ENCODE results near the gene YBEY. TPM values are rescaled to one million over a fixed set of nuclear protein-coding genes. Genes with fewer than 3 reads are reported as not detected.

Gene YBEY
- total RNA-seq, 1 donor from 2014 or later, result 13.5 TPM

DNA sequence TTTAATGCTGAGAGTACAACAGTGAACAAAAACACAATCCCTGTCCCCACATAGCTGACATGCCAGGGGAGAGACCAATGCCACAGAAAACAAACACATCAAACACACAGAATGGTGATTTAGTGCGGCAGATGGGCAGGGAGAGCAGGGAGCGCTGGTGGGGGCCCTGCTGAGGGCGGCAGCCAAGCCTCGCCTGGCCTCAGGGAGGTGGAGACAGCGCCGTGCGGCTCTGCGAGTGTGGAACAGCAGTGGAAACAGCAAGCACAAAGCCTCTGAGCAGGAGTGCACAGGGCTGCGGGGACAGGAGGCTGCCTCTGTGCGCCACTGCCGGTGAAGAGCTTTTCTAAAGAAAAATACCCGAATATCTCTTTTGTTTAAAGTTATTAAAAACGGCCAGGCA is 17.8 kb upstream of the YBEY start:
- H3K4me1 ChIP-seq (ENCODE audit: insufficient read depth, low read length), result no peaks in the 10 kb centered on the region
- no peaks in the 10 kb centered on the region for H3K27me3 ChIP-seq (ENCODE audit: insufficient read depth, low read length)
- H3K4me1 Mint-ChIP-seq (ENCODE audit: low read depth, unreplicated experiment), result no peaks in the 10 kb centered on the region
- H3K27ac ChIP-seq (ENCODE audit: low read depth, low read length), result no peak overlapping the region
- no peak overlapping the region for H3K27ac Mint-ChIP-seq (ENCODE audit: unreplicated experiment)
- TF ChIP-seq, protein P1, sequence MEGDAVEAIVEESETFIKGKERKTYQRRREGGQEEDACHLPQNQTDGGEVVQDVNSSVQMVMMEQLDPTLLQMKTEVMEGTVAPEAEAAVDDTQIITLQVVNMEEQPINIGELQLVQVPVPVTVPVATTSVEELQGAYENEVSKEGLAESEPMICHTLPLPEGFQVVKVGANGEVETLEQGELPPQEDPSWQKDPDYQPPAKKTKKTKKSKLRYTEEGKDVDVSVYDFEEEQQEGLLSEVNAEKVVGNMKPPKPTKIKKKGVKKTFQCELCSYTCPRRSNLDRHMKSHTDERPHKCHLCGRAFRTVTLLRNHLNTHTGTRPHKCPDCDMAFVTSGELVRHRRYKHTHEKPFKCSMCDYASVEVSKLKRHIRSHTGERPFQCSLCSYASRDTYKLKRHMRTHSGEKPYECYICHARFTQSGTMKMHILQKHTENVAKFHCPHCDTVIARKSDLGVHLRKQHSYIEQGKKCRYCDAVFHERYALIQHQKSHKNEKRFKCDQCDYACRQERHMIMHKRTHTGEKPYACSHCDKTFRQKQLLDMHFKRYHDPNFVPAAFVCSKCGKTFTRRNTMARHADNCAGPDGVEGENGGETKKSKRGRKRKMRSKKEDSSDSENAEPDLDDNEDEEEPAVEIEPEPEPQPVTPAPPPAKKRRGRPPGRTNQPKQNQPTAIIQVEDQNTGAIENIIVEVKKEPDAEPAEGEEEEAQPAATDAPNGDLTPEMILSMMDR (IDR thresholded peaks at IDR 0.05; ENCODE audit: insufficient read depth, low read depth, low read length), result no peak
- TF ChIP-seq EZH2 (IDR thresholded peaks at IDR 0.05; ENCODE audit: insufficient read depth, low read length), result no peak
- no peaks in the 10 kb centered on the region for H3K79me2 ChIP-seq (ENCODE audit: insufficient read depth, low read length)
- no peak for FAIRE-seq
- H2AFZ ChIP-seq (ENCODE audit: low read depth, low read length), result no peak overlapping the region
- H3K36me3 Mint-ChIP-seq (ENCODE audit: low read depth, unreplicated experiment), result peaks cover 23% of the 10 kb centered on the region
- no peaks in the 10 kb centered on the region for H3K27me3 Mint-ChIP-seq (ENCODE audit: low read depth, unreplicated experiment)
- no peaks in the 10 kb centered on the region for H3K9me3 ChIP-seq (ENCODE audit: insufficient read depth, low read depth, low read length)
- peaks cover 38% of the 10 kb centered on the region for H3K36me3 ChIP-seq (ENCODE audit: insufficient read depth, low read length)
- H3K4me3 ChIP-seq (ENCODE audit: insufficient read depth, low read depth, low read length), result no peak overlapping the region
- DNase-seq (ENCODE audit: low read depth), result no peak
- H4K20me1 ChIP-seq (ENCODE audit: insufficient read depth, low read length), result peaks cover 44% of the 10 kb centered on the region
- H3K9ac ChIP-seq (ENCODE audit: low read length), result no peak overlapping the region
- H3K4me2 ChIP-seq (ENCODE audit: low read length), result no peak overlapping the region
- H3K9me3 Mint-ChIP-seq (ENCODE audit: unreplicated experiment), result no peaks in the 10 kb centered on the region
- H3K4me3 Mint-ChIP-seq (ENCODE audit: unreplicated experiment), result no peak overlapping the region

DNA sequence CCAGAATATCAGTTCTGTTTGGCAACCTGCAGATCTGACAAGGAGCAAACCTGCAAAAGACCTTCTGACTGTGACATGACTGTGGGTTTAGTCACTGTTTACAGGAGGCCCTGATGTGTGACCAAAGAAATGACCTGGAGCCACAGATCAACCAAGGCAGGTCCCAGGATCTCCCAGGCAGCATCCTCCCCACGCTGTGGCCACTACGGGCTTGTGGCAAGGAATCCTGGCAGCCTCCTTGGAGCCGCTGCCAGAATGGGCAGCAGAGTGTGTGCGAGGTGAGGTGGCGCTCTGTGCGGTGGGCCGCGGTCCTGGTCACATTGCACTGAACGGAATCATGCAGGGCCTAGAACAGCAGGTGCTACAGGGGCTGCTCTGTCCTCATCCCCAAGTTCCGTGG is 16.7 kb upstream of the YBEY start:
- H3K36me3 Mint-ChIP-seq (ENCODE audit: low read depth, unreplicated experiment), result peaks cover 20% of the 10 kb centered on the region
- H3K9ac ChIP-seq (ENCODE audit: low read length), result no peak overlapping the region
- H4K20me1 ChIP-seq (ENCODE audit: insufficient read depth, low read length), result peaks cover 42% of the 10 kb centered on the region
- H3K4me2 ChIP-seq (ENCODE audit: low read length), result no peak overlapping the region
- no peaks in the 10 kb centered on the region for H3K27me3 ChIP-seq (ENCODE audit: insufficient read depth, low read length)
- H3K4me3 ChIP-seq (ENCODE audit: insufficient read depth, low read depth, low read length), result no peak overlapping the region
- no peaks in the 10 kb centered on the region for H3K9me3 Mint-ChIP-seq (ENCODE audit: unreplicated experiment)
- TF ChIP-seq, protein P1 (IDR thresholded peaks at IDR 0.05; ENCODE audit: insufficient read depth, low read depth, low read length), result no peak
- TF ChIP-seq EZH2 (IDR thresholded peaks at IDR 0.05; ENCODE audit: insufficient read depth, low read length), result no peak
- no peak for DNase-seq (ENCODE audit: low read depth)
- H3K27ac Mint-ChIP-seq (ENCODE audit: unreplicated experiment), result no peak overlapping the region
- H3K9me3 ChIP-seq (ENCODE audit: insufficient read depth, low read depth, low read length), result no peaks in the 10 kb centered on the region
- no peak overlapping the region for H2AFZ ChIP-seq (ENCODE audit: low read depth, low read length)
- no peak overlapping the region for H3K4me3 Mint-ChIP-seq (ENCODE audit: unreplicated experiment)
- no peak for FAIRE-seq
- H3K27me3 Mint-ChIP-seq (ENCODE audit: low read depth, unreplicated experiment), result no peaks in the 10 kb centered on the region
- no peaks in the 10 kb centered on the region for H3K4me1 ChIP-seq (ENCODE audit: insufficient read depth, low read length)
- no peak overlapping the region for H3K27ac ChIP-seq (ENCODE audit: low read depth, low read length)
- H3K4me1 Mint-ChIP-seq (ENCODE audit: low read depth, unreplicated experiment), result no peaks in the 10 kb centered on the region
- peaks cover 42% of the 10 kb centered on the region for H3K36me3 ChIP-seq (ENCODE audit: insufficient read depth, low read length)
- peaks cover 4% of the 10 kb centered on the region for H3K79me2 ChIP-seq (ENCODE audit: insufficient read depth, low read length)

DNA sequence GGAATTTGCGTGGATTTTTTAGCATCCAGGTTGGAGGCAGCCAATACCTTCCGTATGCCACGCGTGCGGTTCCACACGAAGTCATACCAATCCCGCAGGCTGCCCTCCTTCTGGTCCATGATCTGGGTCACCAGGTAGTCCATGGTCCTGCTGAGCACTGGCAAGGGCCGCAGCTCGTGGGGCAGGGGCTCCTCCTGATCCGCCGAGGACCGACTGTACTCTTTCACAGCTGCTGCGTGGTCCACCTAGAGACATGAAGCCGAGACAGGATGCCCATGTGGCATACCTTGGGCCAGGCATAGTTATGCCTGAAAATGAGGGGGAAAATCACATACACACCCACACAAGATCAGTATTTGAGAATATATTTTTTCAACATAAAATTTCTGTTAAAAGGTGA is 12.8 kb upstream of the YBEY start:
- no peaks in the 10 kb centered on the region for H3K9me3 Mint-ChIP-seq (ENCODE audit: unreplicated experiment)
- no peaks in the 10 kb centered on the region for H3K9me3 ChIP-seq (ENCODE audit: insufficient read depth, low read depth, low read length)
- FAIRE-seq (no peak), DNase-seq (ENCODE audit: low read depth) (no peak)
- TF ChIP-seq, protein P1 (IDR thresholded peaks at IDR 0.05; ENCODE audit: insufficient read depth, low read depth, low read length), result no peak
- no peak for TF ChIP-seq EZH2 (IDR thresholded peaks at IDR 0.05; ENCODE audit: insufficient read depth, low read length)
- H2AFZ ChIP-seq (ENCODE audit: low read depth, low read length), result no peak overlapping the region
- peaks cover 14% of the 10 kb centered on the region for H3K36me3 Mint-ChIP-seq (ENCODE audit: low read depth, unreplicated experiment)
- H3K27ac ChIP-seq (ENCODE audit: low read depth, low read length), result no peak overlapping the region
- no peak overlapping the region for H3K27ac Mint-ChIP-seq (ENCODE audit: unreplicated experiment)
- H3K27me3 Mint-ChIP-seq (ENCODE audit: low read depth, unreplicated experiment), result no peaks in the 10 kb centered on the region
- peaks cover 6% of the 10 kb centered on the region for H3K79me2 ChIP-seq (ENCODE audit: insufficient read depth, low read length)
- no peaks in the 10 kb centered on the region for H3K4me1 ChIP-seq (ENCODE audit: insufficient read depth, low read length)
- no peak overlapping the region for H3K4me3 Mint-ChIP-seq (ENCODE audit: unreplicated experiment)
- H3K9ac ChIP-seq (ENCODE audit: low read length), result no peak overlapping the region
- no peak overlapping the region for H3K4me2 ChIP-seq (ENCODE audit: low read length)
- H3K36me3 ChIP-seq (ENCODE audit: insufficient read depth, low read length), result peaks cover 61% of the 10 kb centered on the region
- no peak overlapping the region for H3K4me3 ChIP-seq (ENCODE audit: insufficient read depth, low read depth, low read length)
- peaks cover 32% of the 10 kb centered on the region for H4K20me1 ChIP-seq (ENCODE audit: insufficient read depth, low read length)
- no peaks in the 10 kb centered on the region for H3K4me1 Mint-ChIP-seq (ENCODE audit: low read depth, unreplicated experiment)
- no peaks in the 10 kb centered on the region for H3K27me3 ChIP-seq (ENCODE audit: insufficient read depth, low read length)
